IPS DF 6.9 (cell line): ENCODE measurements around the gene PYY.
"Not testable (repeated sequence)": the region's sequence is repeated elsewhere in the genome, so short reads cannot be mapped to it uniquely, and the experiment has no call there.

Source experiments
- DNase-seq: peaks from one replicate; pipeline ENCODE4 v3.0.0-alpha.2; 2013; ENCODE audit warnings: low read depth, low spot score
- H3K27ac ChIP-seq: one replicate; pipeline ENCODE4 v1.5.1; 2013; ENCODE audit warnings: low read length, control low read depth
- H3K27me3 ChIP-seq: 2 replicates; pipeline ENCODE4 v1.6.1; 2013; ENCODE audit warnings: mild to moderate bottlenecking, low read length; ENCODE audit not compliant: control insufficient read depth, insufficient read depth
- H3K36me3 ChIP-seq: 2 replicates; pipeline ENCODE4 v1.6.1; 2013; ENCODE audit warnings: low read length; ENCODE audit not compliant: control insufficient read depth, insufficient read depth
- H3K4me1 ChIP-seq: 2 replicates; pipeline ENCODE4 v1.6.1; 2013; ENCODE audit warnings: low read length; ENCODE audit not compliant: control insufficient read depth, insufficient read depth
- H3K4me3 ChIP-seq: 2 replicates; pipeline ENCODE4 v1.5.1; 2013; ENCODE audit warnings: mild to moderate bottlenecking, low read length
- H3K9me3 ChIP-seq: 2 replicates; pipeline ENCODE4 v1.6.1; 2013; ENCODE audit warnings: low read length, inconsistent platforms; ENCODE audit not compliant: control insufficient read depth, insufficient read depth
- WGBS: extraction: QIAGEN DNeasy Blood & Tissue Kit; methylation state at CpG from one replicate; pipeline ENCODE4 v1.1.7; 2013; ENCODE audit warnings: mixed read lengths, missing lambda C conversion rate; ENCODE audit not compliant: insufficient read length, insufficient coverage; 5-methylcytosine and 5-hydroxymethylcytosine counted together

Gene PYY

GRCh38 chr17:43953746-43954145, at the start of gene PYY:
PYY (minus strand) TSS chr17:43953940; CDS start chr17:43953483, 457 bp downstream.
- no peaks in the 10 kb centered on the region for H3K36me3 ChIP-seq
- DNase-seq, result no peak
- no peaks in the 10 kb centered on the region for H3K9me3 ChIP-seq
- no peak within 1 kb of the TSS for H3K27ac ChIP-seq
- H3K4me3 ChIP-seq, result peak within 1 kb of the TSS; percentile 58; the same call in 1 of the 2 replicates
- H3K4me1 ChIP-seq, result peaks cover 3% of the 10 kb centered on the region; the same call in 1 of the 2 replicates
- H3K27me3 ChIP-seq, result 0 out of 2 replicates have a peak, but pooled peaks cover 1% of the 10 kb centered on the region
- no CpG with 5 or more reads among the region's 11 CpGs for WGBS

GRCh38 chr17:44002141-44002848, 48.6 kb upstream of the PYY start:
- Histone ChIP-seq H3K36me3 (no peaks in the 10 kb centered on the region), H3K9me3 (no peaks in the 10 kb centered on the region), H3K4me3 (no peak overlapping the region), H3K4me1 (peaks cover 5% of the 10 kb centered on the region), H3K27me3 (peaks cover 5% of the 10 kb centered on the region; the same call in 1 of the 2 replicates), H3K27ac (no peak overlapping the region)
- no peak for DNase-seq
- no CpG with 5 or more reads among the region's 9 CpGs for WGBS

GRCh38 chr17:44001461-44001920, 47.8 kb upstream of the PYY start:
- H3K4me3 ChIP-seq, result no peak overlapping the region
- peaks cover 5% of the 10 kb centered on the region; the same call in 1 of the 2 replicates for H3K27me3 ChIP-seq
- no peaks in the 10 kb centered on the region for H3K9me3 ChIP-seq
- no CpG with 5 or more reads among the region's 2 CpGs for WGBS
- no peaks in the 10 kb centered on the region for H3K36me3 ChIP-seq
- H3K4me1 ChIP-seq, result peaks cover 5% of the 10 kb centered on the region
- DNase-seq, result no peak
- H3K27ac ChIP-seq, result no peak overlapping the region

- Histone ChIP-seq H3K9me3 (no peaks in the 10 kb centered on the region), H3K4me3 (no peak overlapping the region), H3K4me1 (peaks cover 5% of the 10 kb centered on the region), H3K27ac (no peak overlapping the region), H3K36me3 (no peaks in the 10 kb centered on the region), H3K27me3 (peaks cover 5% of the 10 kb centered on the region; the same call in 1 of the 2 replicates)
- no CpG with 5 or more reads among the region's 6 CpGs for WGBS
- no peak for DNase-seq
Measured at GRCh38 chr17:44000871-44001460, 47.2 kb upstream of the PYY start.

- no peak overlapping the region for H3K27ac ChIP-seq
- no peak for DNase-seq
- H3K4me1 ChIP-seq, result peaks cover 3% of the 10 kb centered on the region
- peaks cover 2% of the 10 kb centered on the region; the same call in 1 of the 2 replicates for H3K27me3 ChIP-seq
- H3K9me3 ChIP-seq, result no peaks in the 10 kb centered on the region
- H3K36me3 ChIP-seq, result no peaks in the 10 kb centered on the region
- WGBS, result no CpG with 5 or more reads among the region's 12 CpGs
- no peak overlapping the region for H3K4me3 ChIP-seq
Measured at GRCh38 chr17:44000141-44000860, 46.6 kb upstream of the PYY start.

GRCh38 chr17:43999024-43999423, 45.3 kb upstream of the PYY start:
- H3K36me3 ChIP-seq, result no peaks in the 10 kb centered on the region
- H3K9me3 ChIP-seq, result no peaks in the 10 kb centered on the region
- peaks cover 2% of the 10 kb centered on the region; the same call in 1 of the 2 replicates for H3K27me3 ChIP-seq
- H3K27ac ChIP-seq, result no peak overlapping the region
- no peaks in the 10 kb centered on the region for H3K4me1 ChIP-seq
- no peak overlapping the region for H3K4me3 ChIP-seq
- no peak for DNase-seq
- WGBS, result no CpG with 5 or more reads among the region's 4 CpGs

- WGBS, result no CpG with 5 or more reads among the region's 3 CpGs
- Histone ChIP-seq H3K27me3 (peaks cover 2% of the 10 kb centered on the region; the same call in 1 of the 2 replicates), H3K4me3 (no peak overlapping the region), H3K36me3 (no peaks in the 10 kb centered on the region), H3K27ac (no peak overlapping the region), H3K4me1 (no peaks in the 10 kb centered on the region), H3K9me3 (no peaks in the 10 kb centered on the region)
- no peak for DNase-seq
Measured at GRCh38 chr17:43998552-43998951, 44.8 kb upstream of the PYY start.

GRCh38 chr17:43997180-43997579, 43.4 kb upstream of the PYY start:
- not testable (repeated sequence) for H3K27me3 ChIP-seq, H3K9me3 ChIP-seq, H3K27ac ChIP-seq, H3K4me3 ChIP-seq, DNase-seq, H3K36me3 ChIP-seq, H3K4me1 ChIP-seq
- no CpG with 5 or more reads among the region's 5 CpGs for WGBS

GRCh38 chr17:43995150-43995471, 41.4 kb upstream of the PYY start:
- Histone ChIP-seq H3K27me3 (peaks cover 2% of the 10 kb centered on the region; the same call in 1 of the 2 replicates), H3K36me3 (no peaks in the 10 kb centered on the region), H3K4me1 (no peaks in the 10 kb centered on the region), H3K4me3 (no peak overlapping the region; the same call in 1 of the 2 replicates), H3K27ac (no peak overlapping the region), H3K9me3 (no peaks in the 10 kb centered on the region)
- no peak for DNase-seq
- WGBS, result no CpG with 5 or more reads among the region's 12 CpGs
